Heart left ventricle (tissue), 16 donors: ENCODE data around the gene TMPO. TPM values are rescaled to one million over a fixed set of nuclear protein-coding genes. Genes with fewer than 3 reads are reported as not detected.
"Not testable (repeated sequence)": the region's sequence is repeated elsewhere in the genome, so short reads cannot be mapped to it uniquely, and the experiment has no call there.

Experiments
- ATAC-seq, 4 donors: fragments of 200-7000 bp; cut with Tn5 transposase; one replicate each; pipeline ENCODE4 v1.9.1; 2020 to 2022; ENCODE audit warnings: moderate library complexity in 4 of 4, mild to moderate bottlenecking in 3 of 4, moderate number of reproducible peaks in 1 of 4
- DNase-seq, 5 donors: peaks; one replicate each; pipeline ENCODE4 v3.0.0-alpha.2; 2020
- H3K27ac ChIP-seq, 12 donors: fragments of 200-600 bp; sonication (generic) in 4 of 12; one replicate each; pipeline versions ENCODE4 v1.5.0 to v1.8.0; 2016 to 2022; ENCODE audit warnings: mild to moderate bottlenecking in 2 of 12
- H3K27me3 ChIP-seq, 9 donors: fragments of 200-600 bp; sonication (generic) in 2 of 9; one replicate each; pipeline versions ENCODE4 v1.5.1 to v1.8.0; 2016 to 2022; ENCODE audit warnings: mild to moderate bottlenecking in 3 of 9
- H3K36me3 ChIP-seq, 9 donors: fragments of 200-600 bp; sonication (generic) in 2 of 9; one replicate each; pipeline versions ENCODE4 v1.5.0 to v1.8.0; 2018 to 2022; ENCODE audit warnings: mild to moderate bottlenecking in 2 of 9
- H3K4me1 ChIP-seq, 12 donors: fragments of 200-600 bp; sonication (generic) in 4 of 12; one replicate each; pipeline versions ENCODE4 v1.5.0 to v1.8.0; 2016 to 2022; ENCODE audit warnings: mild to moderate bottlenecking in 3 of 12
- H3K4me3 ChIP-seq, 12 donors: fragments of 200-600 bp; sonication (generic) in 4 of 12; one replicate each; pipeline versions ENCODE4 v1.5.0 to v1.8.0; 2017 to 2022; ENCODE audit warnings: mild to moderate bottlenecking in 9 of 12, moderate library complexity in 4 of 12
- H3K9me3 ChIP-seq, 12 donors: fragments of 200-600 bp; sonication (generic) in 4 of 12; one replicate each; pipeline versions ENCODE4 v1.5.0 to v1.8.0; 2016 to 2022; ENCODE audit warnings: mild to moderate bottlenecking in 1 of 12
- CTCF ChIP-seq, 12 donors: fragments of 200-600 bp; sonication (generic) in 4 of 12; IDR thresholded peaks; one replicate each; pipeline versions ENCODE4 v1.5.0 to v1.8.0; 2018 to 2022; ENCODE audit warnings: antibody characterized with exemption in 12 of 12, mild to moderate bottlenecking in 5 of 12
- POLR2A ChIP-seq, 2 donors: fragments of 450-650 bp; IDR thresholded peaks; one replicate each; pipeline ENCODE4 v1.6.1; 2017; ENCODE audit warnings: antibody characterized with exemption in 2 of 2, mild to moderate bottlenecking in 2 of 2, moderate library complexity in 2 of 2
- WGBS, 4 donors: extraction: QIAGEN DNeasy Blood & Tissue Kit in 2 of 4; methylation state at CpG; one replicate each; pipeline versions ENCODE4 v1.1.5 to v1.1.7; 2013 to 2018; 5-methylcytosine and 5-hydroxymethylcytosine counted together
- intact Hi-C, 10 donors: fragments of 100-400 bp; cut with DNase I; formaldehyde crosslinking; loops; one replicate each; pipeline versions ENCODE4 v1.11.1 to v1.14.2; 2022
- polyA plus RNA-seq, 2 donors: library from polyadenylated mRNA; stranded (reverse); fragments of 200-250 nt; gene quantifications; one replicate each; pipeline ENCODE4 v1.2.3, GENCODE V29; 2013
- total RNA-seq, 9 donors: library from RNA; depleted of rRNA in 2 of 9; stranded (reverse); fragments of >200 nt in 2 of 9; fragmentation: NEBNext Ultra II Directional in 3 of 9; extraction: Animal tissue kit (Norgen Biotek cat#: 25700) in 3 of 9; gene quantifications; one replicate each; pipeline versions ENCODE4 v1.1.0 to v1.2.4, GENCODE V29; 2016 to 2023
- donor health status: ischemic (EF 13 %, LVEDD 7.1; RV severe dilation, severe dysfunction).
- donor health status: healthy with polysubstance abuse.
- donor health status: DM: no; HTN: yes; CAD: no.
- donor health status: DM: no; HTN: no; CAD: no.
- donor health status: ischemic (EF 25% LVEDD 6.9; RV normal size, moderate dysfunction).
- donor health status: ischemic (EF 25% LVEDD 5.7; RV mildly dilated, moderate dysfunction).
- donor health status: healthy.
- donor health status: DM: yes; HTN: yes; CAD: no.
- donor health status: ischemic (EF 35%, LVEDD 5.7; RV mildly dilated, moderate dysfunction).
- donor health status: nonischemic (EF 11% LVEDD 7.7; RV severe dilation, severe dysfunction).
- donor health status: DM: yes; HTN: yes; CAD: no.
- donor health status: PGD.
- donor health status: ischemic (EF 29% LVEDD 5.4; RV normal size, mild dysfunction).
- donor health status: nonischemic (EF 23%, LVEDD 6.1; RV moderate dilation, normal function).

The TMPO gene
- total and polyA plus RNA-seq, 11 donors = 11.2 to 30.5 (median 16.5) TPM

- intact Hi-C loops = loop anchor here in 7 of 10 donors (2.0 to 10.0 kb wide), 6 partner anchors 51 to 92 kb away; partner anchors contain the start of genes APAF1 (in 4 of the 7), IKBIP (in 3 of the 7) and TMPO (in 1 of the 7)
- WGBS, 4 donors = 0 to 1% (median 0%) methylated on average over 18 to 35 of the region's 35 CpGs
These were observed 78.9 kb downstream of the TMPO start for GRCh38 chr12:98594050-98594835.

DNA sequence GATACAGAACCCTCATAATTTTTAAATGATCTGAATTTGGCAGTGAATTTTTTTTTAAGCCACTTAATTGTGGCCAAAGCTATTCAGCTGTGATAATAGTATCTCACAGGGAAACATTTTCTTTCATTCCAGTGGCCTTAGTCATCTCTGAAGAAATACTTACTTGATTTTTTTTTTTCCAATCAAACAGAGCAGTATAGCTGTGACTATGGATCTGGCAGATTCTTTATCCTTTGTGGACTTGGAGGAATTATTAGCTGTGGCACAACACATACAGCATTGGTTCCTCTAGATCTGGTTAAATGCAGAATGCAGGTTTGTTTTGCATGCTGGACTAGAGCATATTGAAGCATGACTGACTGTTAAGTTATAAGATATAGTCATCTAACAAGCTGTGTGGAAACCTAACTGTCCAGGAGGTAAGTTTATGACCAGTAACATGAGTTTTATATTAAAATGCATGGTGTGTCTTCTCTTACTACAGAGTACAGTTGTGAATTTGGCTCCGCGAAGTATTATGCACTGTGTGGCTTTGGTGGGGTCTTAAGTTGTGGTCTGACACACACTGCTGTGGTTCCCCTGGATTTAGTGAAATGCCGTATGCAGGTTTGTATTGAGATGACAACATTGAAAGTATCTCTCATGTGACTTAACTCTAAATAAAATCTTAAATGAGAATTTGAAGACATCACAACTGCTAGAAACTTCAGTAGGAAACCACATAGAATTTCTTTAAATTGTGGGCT lies 80.0 kb downstream of the TMPO start:
- Histone ChIP-seq H3K27me3 (no peaks in the 10 kb centered on the region), H3K4me1 (peaks cover 0 to 36% (median 23%) of the 10 kb centered on the region in 12 donors), H3K4me3 (peak overlapping the region; percentile 58 to 98 (median 90)), H3K27ac (peak overlapping the region in 10 of 12 donors; percentile 97 to 99 (median 99)), H3K9me3 (no peaks in the 10 kb centered on the region), H3K36me3 (peaks cover 0 to 52% (median 50%) of the 10 kb centered on the region in 9 donors)
- 21 to 43% (median 29%) methylated on average over 3 of the region's 3 CpGs for WGBS, 4 donors
- intact Hi-C loops = loop anchor here in 5 of 10 donors (2.0 to 10.0 kb wide), 4 partner anchors 47 to 91 kb away; partner anchors contain the start of genes IKBIP (in 4 of the 5) and APAF1 (in 3 of the 5)
- TF ChIP-seq POLR2A (IDR thresholded peaks at IDR 0.05) (no peak), CTCF (IDR thresholded peaks at IDR 0.05) (no peak)
- ATAC-seq = no peak
- DNase-seq = no peak

More at GRCh38 chr12:98594050-98594835, 78.9 kb downstream of the TMPO start:
- peak overlapping the region; percentile 58 to 98 (median 90) for H3K4me3 ChIP-seq
- DNase-seq = peak; percentile 50 to 74 (median 66)
- peak overlapping the region; percentile 97 to 100 (median 99) for H3K27ac ChIP-seq
- peaks cover 0 to 40% (median 39%) of the 10 kb centered on the region in 9 donors for H3K36me3 ChIP-seq
- peaks cover 0 to 36% (median 23%) of the 10 kb centered on the region in 12 donors for H3K4me1 ChIP-seq
- TF ChIP-seq POLR2A (IDR thresholded peaks at IDR 0.05) (no peak), CTCF (IDR thresholded peaks at IDR 0.05) (no peak)
- no peaks in the 10 kb centered on the region for H3K27me3 ChIP-seq
- peak; percentile 24 to 68 (median 58) for ATAC-seq
- no peaks in the 10 kb centered on the region for H3K9me3 ChIP-seq

GRCh38 chr12:98597313-98597712 lies 81.9 kb downstream of the TMPO start:
- ATAC-seq, DNase-seq, H3K27ac ChIP-seq, H3K27me3 ChIP-seq, H3K9me3 ChIP-seq, H3K4me3 ChIP-seq: not testable (repeated sequence)
- H3K36me3 ChIP-seq = peaks cover 0 to 71% (median 69%) of the 10 kb centered on the region in 9 donors
- H3K4me1 ChIP-seq = peaks cover 0 to 36% (median 23%) of the 10 kb centered on the region in 12 donors
- intact Hi-C loops = loop anchor here in 4 of 10 donors (5.0 to 10.0 kb wide), 3 partner anchors 45 to 93 kb away; partner anchors contain the start of genes IKBIP (in 3 of the 4) and APAF1 (in 2 of the 4)
- WGBS, 4 donors = 71 to 85% (median 76%) methylated on average over 5 of the region's 5 CpGs

Other genes starting within 250 kb of the TMPO start
- gene SLC25A3, start 78.1 kb downstream of the TMPO start, total RNA-seq = 1,000 to 10,000 TPM in 8 of 9 donors, 100 to 1,000 TPM in 1; 852 to 2,779 (median 1,586) TPM
- 1,000 to 10,000 TPM; 1,296 to 1,376 TPM for gene SLC25A3, start 78.1 kb downstream of the TMPO start, polyA plus RNA-seq
- 10 to 100 TPM in 1 of 9 donors, 1 to 10 TPM in 8; 3.6 to 16.5 (median 4.8) TPM for gene IKBIP, start 129.2 kb downstream of the TMPO start, total RNA-seq
- 10 to 100 TPM in 1 of 2 donors, 1 to 10 TPM in 1; 6.1 to 11.4 TPM for gene IKBIP, start 129.2 kb downstream of the TMPO start, polyA plus RNA-seq
- 10 to 100 TPM in 1 of 9 donors, 1 to 10 TPM in 8; 2.9 to 11.6 (median 3.8) TPM for gene APAF1, start 129.7 kb downstream of the TMPO start, total RNA-seq
- 1 to 10 TPM; 2.5 to 3.7 TPM for gene APAF1, start 129.7 kb downstream of the TMPO start, polyA plus RNA-seq